ENCODE measurements around the gene FXR2. TPM values are rescaled to one million over a fixed set of nuclear protein-coding genes. Genes with fewer than 3 reads are reported as not detected.

Gene FXR2
- 10 to 100 TPM; 30.7 to 40.5 TPM for total RNA-seq

DNA sequence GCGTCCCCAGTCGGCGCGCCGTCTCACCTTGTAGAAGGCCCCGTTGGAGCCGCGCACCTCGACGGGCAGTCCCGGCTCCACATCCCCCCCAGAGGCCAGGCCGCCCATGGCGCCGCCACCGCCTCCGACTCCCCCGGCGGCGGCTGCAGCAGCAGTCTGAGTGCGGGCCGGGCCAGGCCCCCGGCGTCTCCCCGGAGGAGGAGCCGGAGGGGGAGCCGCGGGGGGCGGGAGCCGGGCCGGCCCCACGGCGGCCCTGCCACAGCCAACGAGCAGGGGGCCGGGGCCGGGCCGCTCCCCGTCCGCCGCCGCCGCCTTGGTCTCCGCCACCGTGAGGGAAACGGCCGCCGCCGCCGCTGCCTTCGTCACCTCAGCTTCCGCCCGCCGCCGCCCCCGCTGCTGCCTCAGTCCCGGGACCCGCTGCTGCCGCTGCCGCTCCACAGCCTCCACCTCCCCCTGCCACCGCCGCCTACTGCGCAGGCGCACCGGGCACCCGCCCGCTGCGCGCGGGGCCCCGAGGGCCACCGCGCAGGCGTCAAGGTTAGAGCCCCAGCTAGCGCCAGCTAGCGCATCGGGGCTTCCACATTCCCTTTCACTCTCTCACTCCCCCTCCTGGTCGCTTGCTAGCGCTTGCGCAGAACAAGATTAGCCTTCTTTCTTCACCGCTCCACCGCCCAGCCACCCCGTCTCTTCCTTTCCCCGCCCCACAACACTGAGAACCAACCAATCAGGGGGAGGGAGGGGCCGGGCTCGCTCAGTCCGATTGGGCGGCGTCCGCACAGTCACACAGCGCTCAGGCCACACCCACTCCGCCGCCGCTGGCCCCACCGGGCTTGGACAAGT, at the start of gene FXR2:
Gene FXR2, minus strand, starts transcription at position 473 of the 840 bp plus-strand sequence. Its CDS starts 365 bp downstream, at position 108.
- no peaks in the 10 kb centered on the region for H3K9me3 Mint-ChIP-seq (ENCODE audit: low read depth)
- peaks cover 5% of the 10 kb centered on the region for H3K36me3 Mint-ChIP-seq
- DNase-seq = peak; percentile 100
- H3K27ac Mint-ChIP-seq = peak within 1 kb of the TSS; percentile 87
- no peaks in the 10 kb centered on the region for H3K27me3 Mint-ChIP-seq
- H3K4me3 Mint-ChIP-seq = peak within 1 kb of the TSS; percentile 77
- peak; percentile 95 for ATAC-seq
- peaks cover 30% of the 10 kb centered on the region for H3K4me1 Mint-ChIP-seq
- CTCF ChIA-PET = interaction anchor here (0.8 to 6.0 kb wide), 23 partner anchors 10 to 579 kb away, joined by 3 to 58 read pairs (median 4); partner anchors contain the start of genes ACADVL, ACAP1, CD68 and DLG4

DNA sequence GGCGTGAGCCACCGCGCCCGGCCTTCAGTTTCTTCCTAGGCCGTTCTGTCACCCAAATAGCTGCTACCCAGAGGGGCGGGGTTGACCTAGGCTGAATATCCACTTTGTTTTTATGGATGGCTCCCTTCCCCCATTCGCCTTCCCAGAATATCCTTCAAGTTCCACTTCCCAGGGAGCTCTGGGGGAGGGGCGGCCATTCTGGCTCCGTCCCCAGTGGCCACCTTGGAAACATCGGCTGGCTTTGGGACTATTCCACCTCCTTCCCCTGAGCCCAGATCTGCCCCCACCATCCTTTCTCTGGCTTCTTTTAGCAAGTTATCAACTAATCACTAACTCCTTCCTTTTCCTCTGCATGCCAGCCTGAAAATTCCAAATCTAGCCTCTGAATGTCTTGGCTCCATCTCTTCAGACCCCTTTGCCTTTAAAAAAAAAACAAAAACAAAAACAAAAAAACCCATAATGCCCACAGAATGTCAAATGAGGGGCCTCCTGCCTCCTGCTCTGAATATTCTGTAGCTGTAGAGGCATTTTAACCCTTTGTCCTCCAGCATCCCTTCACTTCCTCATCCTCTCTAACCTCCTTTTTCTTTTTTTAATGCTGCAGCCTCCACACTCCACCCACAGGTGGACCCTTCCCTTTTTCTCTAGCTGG, 42.4 kb upstream of the FXR2 start:
- H3K4me1 Mint-ChIP-seq = no peaks in the 10 kb centered on the region
- no peak overlapping the region for H3K27ac Mint-ChIP-seq
- DNase-seq (no peak), ATAC-seq (no peak)
- no peak overlapping the region for H3K4me3 Mint-ChIP-seq
- H3K27me3 Mint-ChIP-seq = peaks cover 23% of the 10 kb centered on the region
- CTCF ChIA-PET = interaction anchor here (0.7 to 1.1 kb wide), 4 partner anchors 10 to 104 kb away, joined by 3 to 5 read pairs (median 3); no protein-coding TSS in a partner anchor
- H3K36me3 Mint-ChIP-seq = no peaks in the 10 kb centered on the region
- no peaks in the 10 kb centered on the region for H3K9me3 Mint-ChIP-seq (ENCODE audit: low read depth)

DNA sequence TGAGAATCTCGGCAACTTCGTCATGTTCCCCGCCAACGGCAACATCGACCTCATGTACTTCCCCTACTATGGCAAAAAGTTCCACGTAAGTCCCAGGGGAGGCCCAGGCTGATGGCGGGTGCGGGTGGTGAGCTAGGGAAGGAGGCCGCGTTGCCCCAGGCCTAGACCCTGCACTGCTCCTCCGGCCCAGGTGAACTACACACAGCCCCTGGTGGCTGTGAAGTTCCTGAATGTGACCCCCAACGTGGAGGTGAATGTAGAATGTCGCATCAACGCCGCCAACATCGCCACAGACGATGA, 40.8 kb upstream of the FXR2 start:
- Mint-ChIP-seq H3K36me3 (no peaks in the 10 kb centered on the region), H3K27ac (no peak overlapping the region), H3K27me3 (peaks cover 35% of the 10 kb centered on the region), H3K4me1 (peaks cover 8% of the 10 kb centered on the region), H3K9me3 (ENCODE audit: low read depth) (no peaks in the 10 kb centered on the region), H3K4me3 (no peak overlapping the region)
- DNase-seq (no peak), ATAC-seq (no peak)
- CTCF ChIA-PET = interaction anchor here (1.2 kb wide), 1 partner anchor 31 kb away, joined by 6 read pairs; no protein-coding TSS in a partner anchor

DNA sequence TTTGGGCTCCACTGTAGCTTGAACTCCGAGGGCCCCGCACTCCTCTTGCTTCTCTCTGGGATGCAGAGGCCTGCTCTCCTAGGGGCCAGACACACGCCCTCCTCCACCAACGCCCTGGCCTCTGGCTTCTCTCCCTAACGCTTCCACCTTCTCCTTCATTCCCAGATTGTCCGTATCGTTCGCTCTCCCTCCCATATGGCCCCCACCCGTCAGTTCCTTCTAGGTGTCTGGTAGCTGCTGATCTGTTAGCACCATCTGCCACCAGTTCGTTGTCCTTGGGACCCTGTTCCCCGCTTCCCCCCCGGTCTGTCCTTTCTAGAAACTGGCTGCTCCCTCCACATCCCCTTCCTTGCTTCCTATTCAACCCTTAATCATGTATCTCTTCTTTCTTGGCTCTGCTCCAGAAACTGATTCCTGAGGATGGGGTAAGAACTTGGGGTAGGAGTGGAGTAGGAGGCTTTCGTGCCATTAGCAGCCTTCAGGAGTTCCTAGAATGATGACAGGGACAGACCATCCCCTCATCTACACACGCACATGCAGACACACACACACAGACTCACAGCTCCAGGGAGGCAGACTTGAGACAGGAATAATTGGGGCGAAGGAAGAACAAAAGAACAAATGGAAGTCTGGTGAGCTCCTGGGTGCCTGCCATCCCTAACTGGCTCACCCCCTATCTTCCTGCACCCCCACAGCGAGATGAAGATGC, 40.3 kb upstream of the FXR2 start:
- CTCF ChIA-PET = interaction anchor here (1.2 to 2.5 kb wide), 2 partner anchors 18 to 30 kb away, joined by 6 to 13 read pairs; no protein-coding TSS in a partner anchor
- Mint-ChIP-seq H3K27me3 (peaks cover 40% of the 10 kb centered on the region), H3K27ac (no peak overlapping the region), H3K36me3 (no peaks in the 10 kb centered on the region), H3K4me3 (no peak overlapping the region), H3K4me1 (peaks cover 13% of the 10 kb centered on the region), H3K9me3 (ENCODE audit: low read depth) (no peaks in the 10 kb centered on the region)
- ATAC-seq = no peak
- DNase-seq = no peak

DNA sequence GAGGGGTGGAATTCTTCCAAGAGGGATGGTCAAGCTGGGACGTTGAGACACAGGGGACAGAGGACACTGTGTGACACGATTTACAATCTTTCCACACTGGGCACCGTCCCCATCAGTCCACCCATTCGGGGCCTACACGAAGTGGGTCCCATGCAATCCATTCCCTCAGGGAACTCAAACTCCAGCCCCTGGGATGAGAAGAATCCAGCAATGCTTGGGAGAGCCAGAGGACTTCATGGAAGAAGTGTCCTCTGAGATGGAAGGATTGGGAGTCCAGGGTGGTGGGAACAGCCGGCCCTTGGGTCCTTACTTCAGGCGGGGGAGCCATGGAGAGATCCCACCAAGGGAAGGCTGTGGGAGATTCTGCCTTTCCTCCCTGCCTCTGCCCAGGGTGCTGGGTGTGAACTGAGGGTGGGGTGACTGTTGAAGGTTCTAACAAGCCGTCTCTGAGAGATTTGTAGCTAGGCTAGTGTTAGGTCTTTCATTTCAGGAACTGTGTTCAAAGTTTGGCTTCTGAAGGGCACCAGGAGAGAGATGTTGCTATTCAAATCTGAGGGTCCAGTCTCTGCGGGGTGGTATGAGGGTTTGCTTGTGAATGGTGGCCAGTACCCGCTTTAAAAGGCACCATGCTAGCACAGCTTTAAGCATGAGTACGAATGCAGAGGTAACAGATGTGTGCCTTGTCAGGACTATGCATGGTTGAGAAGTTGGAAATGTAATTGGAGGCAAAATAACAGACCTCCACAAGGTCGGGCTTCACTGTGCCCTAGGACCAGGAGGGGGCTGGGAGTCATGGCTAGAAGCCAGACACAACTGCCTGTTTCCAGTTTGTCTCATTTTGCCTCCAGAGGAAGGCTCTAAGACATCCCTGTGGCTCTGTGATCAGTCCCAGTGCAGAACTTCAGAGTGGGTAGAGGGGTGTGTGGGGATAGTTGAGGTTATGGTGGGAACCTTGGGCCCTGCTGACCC, 38.0 kb upstream of the FXR2 start:
- Mint-ChIP-seq H3K4me3 (no peak overlapping the region), H3K27ac (no peak overlapping the region), H3K4me1 (peaks cover 16% of the 10 kb centered on the region), H3K36me3 (no peaks in the 10 kb centered on the region), H3K27me3 (peaks cover 55% of the 10 kb centered on the region), H3K9me3 (ENCODE audit: low read depth) (no peaks in the 10 kb centered on the region)
- CTCF ChIA-PET = interaction anchor here (1.5 to 2.5 kb wide), 2 partner anchors 20 kb away, joined by 3 to 13 read pairs; no protein-coding TSS in a partner anchor
- DNase-seq = no peak
- no peak for ATAC-seq

DNA sequence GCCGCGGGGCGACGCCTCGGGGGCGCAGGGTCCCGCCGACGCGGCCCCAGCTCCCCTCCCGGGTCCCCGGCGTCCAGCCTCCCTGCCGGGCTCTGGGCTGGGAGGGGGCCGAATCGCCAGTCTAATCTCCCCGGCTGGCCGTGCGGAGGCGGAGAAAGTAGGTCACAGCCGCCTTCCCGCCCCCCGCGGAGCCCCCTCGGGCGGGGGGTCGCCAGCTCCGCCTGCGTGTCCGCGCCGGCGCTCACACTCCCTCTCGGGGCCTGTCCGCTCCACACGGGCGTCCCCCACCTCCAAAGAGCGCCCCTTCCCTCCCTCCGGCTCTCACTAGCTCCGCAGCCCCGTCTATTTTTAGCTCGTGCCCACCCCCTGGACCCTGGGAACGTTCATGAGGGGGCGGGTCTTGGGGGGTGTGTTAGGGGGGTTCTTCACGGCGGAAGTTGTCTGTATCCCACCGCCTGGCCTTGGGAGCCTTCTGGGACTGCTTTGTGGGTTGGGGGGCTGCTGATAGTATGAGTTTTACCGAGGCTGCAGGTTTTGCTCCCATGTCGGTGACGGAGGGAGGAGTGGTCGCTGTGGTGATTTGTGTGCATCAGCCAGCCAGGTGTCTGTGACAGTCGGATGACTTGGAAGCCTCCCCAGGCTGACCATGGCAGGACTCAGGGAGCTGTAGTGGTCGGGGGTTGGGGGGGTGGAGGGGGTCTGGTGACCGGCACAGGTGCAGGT, 37.1 kb upstream of the FXR2 start:
- no peak overlapping the region for H3K27ac Mint-ChIP-seq
- CTCF ChIA-PET = interaction anchor here (0.8 to 1.6 kb wide), 2 partner anchors 34 to 36 kb away, joined by 3 to 8 read pairs; partner anchors contain the start of gene TP53
- H3K9me3 Mint-ChIP-seq (ENCODE audit: low read depth) = no peaks in the 10 kb centered on the region
- no peaks in the 10 kb centered on the region for H3K36me3 Mint-ChIP-seq
- peaks cover 16% of the 10 kb centered on the region for H3K4me1 Mint-ChIP-seq
- no peak overlapping the region for H3K4me3 Mint-ChIP-seq
- peaks cover 55% of the 10 kb centered on the region for H3K27me3 Mint-ChIP-seq
- ATAC-seq = no peak
- no peak for DNase-seq

DNA sequence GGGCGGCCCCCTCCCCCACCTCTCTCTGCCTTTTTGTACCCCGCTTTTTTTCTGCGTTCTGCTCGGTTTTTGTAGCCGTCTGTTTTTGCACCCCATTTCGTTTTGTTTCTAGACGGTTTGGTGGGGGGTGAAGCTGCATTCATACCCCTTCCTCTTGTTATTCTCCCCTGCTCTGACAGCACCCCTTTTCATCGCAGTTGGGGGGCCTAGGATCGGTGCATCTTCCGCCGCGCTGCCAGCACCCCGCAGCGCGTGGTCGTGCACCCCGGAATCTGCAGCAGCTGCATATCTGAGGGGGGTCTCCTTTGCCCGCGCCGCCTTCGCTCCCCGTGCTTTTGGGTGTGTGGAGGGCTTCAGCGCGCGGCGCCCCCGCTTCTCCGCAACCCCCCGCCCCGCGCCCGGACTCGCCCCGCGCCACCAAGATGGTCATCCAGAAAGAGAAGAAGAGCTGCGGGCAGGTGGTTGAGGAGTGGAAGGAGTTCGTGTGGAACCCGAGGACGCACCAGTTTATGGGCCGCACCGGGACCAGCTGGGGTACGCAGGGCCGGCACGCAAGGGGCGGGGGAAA, 36.5 kb upstream of the FXR2 start:
- Mint-ChIP-seq H3K9me3 (ENCODE audit: low read depth) (no peaks in the 10 kb centered on the region), H3K36me3 (no peaks in the 10 kb centered on the region), H3K27me3 (peaks cover 62% of the 10 kb centered on the region), H3K27ac (no peak overlapping the region), H3K4me1 (peaks cover 17% of the 10 kb centered on the region), H3K4me3 (peak overlapping the region; percentile 54)
- CTCF ChIA-PET = interaction anchor here (0.6 to 1.6 kb wide), 8 partner anchors 19 to 166 kb away, joined by 3 to 8 read pairs (median 3); partner anchors contain the start of genes MPDU1, SAT2 and TP53
- ATAC-seq = no peak
- DNase-seq = no peak

DNA sequence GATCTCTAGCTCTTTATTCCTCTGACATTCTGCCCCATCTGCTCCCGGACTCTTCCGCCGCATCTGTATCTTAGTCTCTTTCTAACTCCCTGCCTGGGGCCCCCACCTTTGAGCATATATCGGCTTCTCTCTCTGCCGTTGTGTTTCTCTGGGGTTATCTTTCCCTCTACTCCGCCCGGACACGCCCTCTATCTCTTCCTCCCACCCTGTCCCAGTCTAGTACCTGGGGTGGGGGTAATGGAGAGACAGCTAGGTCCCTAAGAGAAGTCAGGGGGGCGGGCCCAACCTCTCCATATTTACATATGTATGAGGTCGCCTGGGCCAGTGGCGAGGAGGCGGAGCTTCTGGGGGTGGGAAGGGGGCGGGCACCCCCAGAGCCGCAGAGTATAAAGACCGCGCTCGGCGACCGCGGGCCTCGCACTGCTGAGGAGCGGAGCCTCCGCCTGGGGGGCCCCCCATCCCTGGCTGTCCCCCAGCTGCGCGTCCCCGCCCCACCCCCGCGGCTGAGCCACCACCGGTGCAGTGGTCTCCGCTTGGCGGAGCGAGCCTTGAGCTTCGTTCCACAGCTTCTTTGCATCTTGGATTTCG, 35.9 kb upstream of the FXR2 start, which contains the start of gene ATP1B2:
Gene ATP1B2, plus strand, starts transcription at position 418 of the 588 bp plus-strand sequence. CDS start 593 bp downstream, outside the sequence.
- Mint-ChIP-seq H3K9me3 (ENCODE audit: low read depth) (no peaks in the 10 kb centered on the region), H3K4me1 (peaks cover 17% of the 10 kb centered on the region), H3K27me3 (peaks cover 63% of the 10 kb centered on the region), H3K36me3 (no peaks in the 10 kb centered on the region), H3K4me3 (peak within 1 kb of the TSS; percentile 74), H3K27ac (no peak within 1 kb of the TSS)
- peak; percentile 89 for ATAC-seq
- CTCF ChIA-PET = interaction anchor here (0.6 to 1.6 kb wide), 8 partner anchors 18 to 167 kb away, joined by 3 to 8 read pairs (median 3); partner anchors contain the start of genes MPDU1, SAT2 and TP53
- DNase-seq = peak; percentile 78

DNA sequence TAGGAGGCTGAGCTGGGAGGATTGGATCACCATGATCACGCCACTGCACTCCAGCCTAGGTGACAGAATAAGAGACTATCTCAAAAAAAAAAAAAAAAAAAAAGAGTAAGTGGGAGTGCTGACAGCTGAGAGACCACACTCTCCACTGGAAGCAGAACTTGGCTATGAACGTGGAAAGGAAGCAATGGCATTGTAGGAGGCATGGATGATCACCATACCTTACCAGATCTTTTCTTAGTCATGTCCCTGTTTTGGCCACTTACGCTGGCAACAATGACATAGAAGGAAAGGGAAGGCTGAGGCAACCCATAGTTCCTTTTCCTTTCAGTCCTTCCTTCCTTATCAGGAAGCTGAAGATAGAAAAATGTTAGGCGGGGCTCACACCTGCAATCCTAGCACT, 32.3 kb upstream of the FXR2 start:
- H3K27me3 Mint-ChIP-seq = peaks cover 39% of the 10 kb centered on the region
- ATAC-seq (no peak), DNase-seq (no peak)
- no peaks in the 10 kb centered on the region for H3K36me3 Mint-ChIP-seq
- no peak overlapping the region for H3K4me3 Mint-ChIP-seq
- H3K27ac Mint-ChIP-seq = no peak overlapping the region
- H3K9me3 Mint-ChIP-seq (ENCODE audit: low read depth) = no peaks in the 10 kb centered on the region
- peaks cover 25% of the 10 kb centered on the region for H3K4me1 Mint-ChIP-seq
- CTCF ChIA-PET = interaction anchor here (1.1 to 1.5 kb wide), 3 partner anchors 9 to 58 kb away, joined by 3 to 4 read pairs (median 3); partner anchors contain the start of gene WRAP53

DNA sequence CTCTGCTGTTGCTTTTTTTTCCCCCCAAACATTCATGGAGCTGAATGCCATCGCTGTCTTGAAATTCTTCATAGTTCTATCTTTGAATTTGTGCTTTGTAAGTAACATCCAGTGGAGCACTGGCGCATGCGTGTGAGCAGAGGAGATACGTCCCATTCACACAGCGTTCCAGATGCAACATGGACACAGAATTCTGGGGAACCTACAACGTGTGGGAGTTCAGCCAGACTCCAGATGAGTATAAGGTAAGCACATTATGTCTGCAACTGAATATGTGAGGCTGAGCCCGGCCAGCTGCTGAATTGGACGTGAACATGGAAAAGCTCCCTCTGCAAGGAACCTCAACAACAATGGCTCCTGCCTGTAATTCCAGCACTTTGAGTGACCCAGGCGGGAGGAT, 31.8 kb upstream of the FXR2 start:
- peaks cover 36% of the 10 kb centered on the region for H3K27me3 Mint-ChIP-seq
- H3K27ac Mint-ChIP-seq = no peak overlapping the region
- DNase-seq = no peak
- H3K9me3 Mint-ChIP-seq (ENCODE audit: low read depth) = no peaks in the 10 kb centered on the region
- peaks cover 24% of the 10 kb centered on the region for H3K4me1 Mint-ChIP-seq
- no peak for ATAC-seq
- no peaks in the 10 kb centered on the region for H3K36me3 Mint-ChIP-seq
- H3K4me3 Mint-ChIP-seq = no peak overlapping the region
- CTCF ChIA-PET = interaction anchor here (1.1 to 1.5 kb wide), 3 partner anchors 10 to 57 kb away, joined by 3 to 4 read pairs (median 3); partner anchors contain the start of gene WRAP53

DNA sequence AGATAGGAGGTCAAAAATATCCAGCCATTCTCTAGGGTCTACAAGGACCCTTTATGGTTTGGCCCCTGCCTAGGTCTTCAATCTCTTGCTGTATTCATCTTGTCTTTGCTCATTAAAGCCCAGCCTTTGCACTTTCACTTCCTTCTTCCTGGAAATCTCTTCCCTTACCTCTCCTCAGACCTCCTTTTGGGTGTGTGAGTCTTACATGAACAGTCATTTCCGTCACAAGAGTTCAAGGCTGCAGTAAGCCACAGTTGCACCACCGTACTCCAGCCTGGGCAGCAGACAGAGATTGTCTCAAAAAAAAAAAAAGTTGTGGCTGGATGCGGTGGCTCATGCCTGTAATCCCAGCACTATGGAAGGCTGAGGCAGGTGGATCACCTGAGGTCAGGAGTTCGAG, 30.1 kb upstream of the FXR2 start:
- no peak overlapping the region for H3K27ac Mint-ChIP-seq
- peaks cover 10% of the 10 kb centered on the region for H3K4me1 Mint-ChIP-seq

More for the DNA sequence above, 30.1 kb upstream of the FXR2 start:
- DNase-seq = no peak
- CTCF ChIA-PET = no interaction called here
- no peak overlapping the region for H3K4me3 Mint-ChIP-seq
- H3K27me3 Mint-ChIP-seq = peaks cover 21% of the 10 kb centered on the region
- H3K9me3 Mint-ChIP-seq (ENCODE audit: low read depth) = no peaks in the 10 kb centered on the region
- ATAC-seq = peak; percentile 30
- no peaks in the 10 kb centered on the region for H3K36me3 Mint-ChIP-seq
